A204.1 (cell line): ENCODE results near the gene TBC1D4.

Experiments used
- FAIRE-seq: peaks from 2 replicates; lab custom pipeline; 2012; peaks lifted over from hg19 to GRCh38; lab: Jason Lieb, UNC

Gene TBC1D4

GRCh38 chr13:75384879-75385707, 96.9 kb downstream of the TBC1D4 start:
- no peak for FAIRE-seq

DNA sequence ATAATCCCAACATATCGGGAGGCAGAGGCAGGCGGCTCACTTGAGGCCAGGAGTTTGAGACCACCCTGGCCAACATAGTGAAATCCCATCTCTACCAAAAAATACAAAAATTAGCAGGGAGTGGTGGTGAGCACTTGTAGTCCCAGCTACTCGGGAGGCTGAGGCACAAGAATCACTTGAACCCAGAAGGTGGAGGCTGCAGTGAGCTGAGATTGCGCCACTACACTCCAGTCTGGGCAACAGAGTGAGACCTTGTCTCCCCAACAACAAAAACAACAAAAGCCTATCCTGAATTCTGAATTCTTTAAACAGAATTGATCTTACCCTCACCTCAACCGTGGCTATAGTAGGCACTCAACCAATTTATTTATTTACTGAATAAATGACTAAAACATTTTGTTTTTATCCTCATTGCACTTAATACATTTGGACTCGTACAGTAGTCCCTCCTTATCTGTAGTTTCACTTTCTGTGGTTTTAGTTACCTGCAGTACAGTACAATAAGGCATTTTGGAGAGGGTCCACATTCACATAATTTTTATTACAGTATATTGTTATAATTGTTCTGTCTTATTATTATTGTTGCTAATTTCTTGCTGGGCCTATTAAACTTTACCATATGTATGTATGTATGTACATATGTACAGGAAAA, 98.8 kb downstream of the TBC1D4 start:
- FAIRE-seq: no peak

- no peak for FAIRE-seq
Measured at GRCh38 chr13:75378301-75378700, 103.7 kb downstream of the TBC1D4 start.

- FAIRE-seq: no peak
Measured at GRCh38 chr13:75376792-75377402, 105.1 kb downstream of the TBC1D4 start.

GRCh38 chr13:75375329-75375728, 106.6 kb downstream of the TBC1D4 start:
- FAIRE-seq: no peak

GRCh38 chr13:75373988-75374387, 108.0 kb downstream of the TBC1D4 start:
- FAIRE-seq: no peak

DNA sequence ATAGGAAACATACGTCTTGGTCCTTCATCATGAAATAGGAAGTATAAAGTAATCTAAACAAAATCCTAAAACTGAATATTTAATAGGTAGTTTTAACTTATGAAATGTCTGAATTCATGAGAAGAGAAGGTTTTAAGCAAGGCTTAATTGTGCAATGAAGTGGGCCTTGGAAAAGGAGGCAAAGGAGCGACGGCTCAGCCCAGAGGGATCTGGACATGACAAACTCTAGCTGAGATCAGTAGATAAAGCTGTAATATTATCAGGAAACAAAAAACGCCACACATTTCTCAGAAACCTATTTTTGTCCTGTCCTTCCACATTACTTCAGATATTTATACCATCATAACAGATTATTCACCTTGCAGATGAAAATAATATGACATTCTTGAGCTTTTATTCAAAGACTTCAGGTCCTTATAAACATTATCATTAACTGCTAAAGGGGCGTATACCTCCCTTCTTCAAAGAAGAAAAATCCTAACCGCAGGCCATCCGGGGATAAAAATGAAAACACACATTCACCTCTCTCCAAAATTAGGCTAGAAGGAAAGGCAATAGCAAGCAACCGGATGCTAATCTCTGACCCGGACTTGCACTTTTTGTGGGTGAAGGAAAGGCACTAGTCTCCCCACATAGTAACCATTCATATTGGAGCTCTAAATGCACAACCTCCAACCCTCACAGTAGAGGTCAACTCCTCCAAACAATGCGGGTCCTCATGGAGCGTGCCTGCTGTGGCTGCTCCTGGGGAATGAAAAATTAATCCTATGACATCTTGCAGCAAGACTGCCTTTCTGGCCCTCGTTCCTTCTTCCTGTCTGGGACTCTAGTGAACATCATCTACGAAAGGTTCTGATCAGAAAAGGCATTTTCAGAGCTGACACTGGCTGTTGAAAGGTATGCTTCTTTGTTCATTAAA, 108.8 kb downstream of the TBC1D4 start:
- FAIRE-seq: no peak

DNA sequence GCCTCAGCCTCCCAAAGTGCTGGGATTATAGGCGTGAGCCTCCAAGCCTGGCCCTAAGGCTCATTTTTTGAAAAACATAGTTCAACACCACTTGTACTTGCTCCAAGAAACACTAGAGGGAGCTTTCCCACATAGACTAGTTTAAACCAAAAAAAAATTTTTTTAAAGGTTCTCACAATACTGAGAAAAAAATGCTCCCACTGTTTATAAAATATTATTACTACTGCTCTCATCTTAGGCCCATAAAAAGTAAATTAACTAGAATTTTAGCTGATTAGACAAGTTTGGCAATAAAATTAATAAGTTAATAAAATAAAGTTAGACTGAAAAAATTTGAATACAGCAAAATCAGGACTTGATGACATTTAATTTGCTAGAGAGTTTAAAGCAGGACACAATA, 109.5 kb downstream of the TBC1D4 start:
- peak; percentile 90 for FAIRE-seq

GRCh38 chr13:75371203-75371602, 110.8 kb downstream of the TBC1D4 start:
- FAIRE-seq: no peak

DNA sequence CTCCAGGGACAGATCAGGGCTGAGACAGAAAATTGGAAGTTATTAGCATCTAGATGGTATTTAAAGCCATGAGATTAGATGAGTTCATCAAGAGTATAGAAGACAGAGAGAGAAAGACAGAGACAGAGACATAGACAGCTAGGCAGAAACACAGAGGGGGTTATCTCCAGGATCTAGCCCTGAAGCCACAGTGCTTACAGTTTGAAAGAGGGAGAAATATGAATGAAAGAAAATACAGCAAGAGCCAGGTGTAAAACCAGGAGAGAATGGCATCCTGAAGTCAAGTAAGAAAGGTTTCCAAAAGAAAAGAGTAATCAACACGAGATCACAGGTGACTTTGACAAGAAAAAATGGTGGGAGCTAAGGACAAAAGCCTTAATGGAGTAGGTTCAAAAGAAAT, 111.2 kb downstream of the TBC1D4 start:
- no peak for FAIRE-seq

DNA sequence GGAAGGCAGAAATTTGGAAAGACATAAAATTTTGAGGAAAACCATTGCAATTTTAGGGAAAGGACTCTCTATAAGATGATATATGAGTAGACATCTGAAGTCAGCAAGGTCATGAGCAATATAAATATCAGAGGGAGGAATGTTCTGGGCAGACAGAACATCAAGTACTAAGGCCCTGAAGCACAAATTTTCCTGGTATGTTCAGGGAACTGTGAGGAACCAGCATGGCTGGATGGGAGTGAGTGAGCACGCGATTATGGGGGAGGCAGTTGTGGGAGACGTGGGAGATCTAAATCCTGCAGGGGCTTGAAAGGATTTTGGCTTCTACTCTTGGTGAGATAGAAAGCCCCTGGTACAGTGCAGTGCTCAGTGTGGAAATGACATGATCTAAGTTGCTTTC, 112.0 kb downstream of the TBC1D4 start:
- FAIRE-seq: no peak

- no peak for FAIRE-seq
Measured at GRCh38 chr13:75368167-75368566, 113.8 kb downstream of the TBC1D4 start.

DNA sequence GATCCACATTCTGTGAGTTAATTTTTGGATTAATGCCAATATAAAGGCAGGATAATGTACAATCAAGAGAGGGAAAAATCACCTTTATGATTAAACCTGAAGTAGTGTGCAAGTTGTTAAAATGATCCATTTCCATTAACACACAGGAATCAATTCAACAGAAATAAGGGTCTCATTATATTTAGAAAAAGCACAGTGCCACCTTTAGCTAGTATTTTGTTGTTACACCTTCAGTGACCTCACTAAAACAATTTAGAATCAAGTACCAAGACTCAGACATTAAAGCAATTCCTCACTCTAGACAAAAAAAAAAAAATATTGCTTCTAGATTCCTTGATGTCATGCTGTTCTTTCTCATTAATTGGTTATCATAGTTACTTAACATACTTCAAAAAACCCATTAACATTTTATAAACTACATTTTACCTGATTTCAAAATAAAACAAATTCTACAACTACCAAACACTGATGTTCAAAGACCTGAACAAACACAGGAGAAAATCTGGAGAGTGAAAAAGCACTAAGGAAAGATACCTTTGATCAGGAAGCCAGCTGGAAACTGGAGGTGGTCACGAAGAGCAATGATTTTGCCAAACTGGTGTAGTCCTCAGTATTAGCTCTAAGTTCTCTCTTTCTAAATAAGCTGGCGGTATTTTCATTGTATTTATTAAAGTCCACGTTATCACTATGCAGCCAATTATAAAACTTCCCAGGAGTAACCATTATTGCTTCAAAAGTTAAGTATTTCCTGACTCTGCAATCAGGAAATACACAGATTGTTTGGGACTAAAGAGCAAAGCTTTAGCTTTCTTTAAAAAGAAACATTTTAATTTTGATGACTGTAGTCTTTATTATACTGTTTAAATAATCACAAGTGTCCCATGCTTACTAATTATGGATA, 115.3 kb downstream of the TBC1D4 start:
- FAIRE-seq: no peak

GRCh38 chr13:75365724-75366173, 116.2 kb downstream of the TBC1D4 start:
- no peak for FAIRE-seq

GRCh38 chr13:75364131-75364713, 117.7 kb downstream of the TBC1D4 start:
- FAIRE-seq: no peak

GRCh38 chr13:75363371-75363770, 118.6 kb downstream of the TBC1D4 start:
- FAIRE-seq: no peak

- no peak for FAIRE-seq
Measured at GRCh38 chr13:75362026-75362425, 119.9 kb downstream of the TBC1D4 start.

GRCh38 chr13:75360170-75360569, 121.8 kb downstream of the TBC1D4 start:
- peak; percentile 59 for FAIRE-seq

DNA sequence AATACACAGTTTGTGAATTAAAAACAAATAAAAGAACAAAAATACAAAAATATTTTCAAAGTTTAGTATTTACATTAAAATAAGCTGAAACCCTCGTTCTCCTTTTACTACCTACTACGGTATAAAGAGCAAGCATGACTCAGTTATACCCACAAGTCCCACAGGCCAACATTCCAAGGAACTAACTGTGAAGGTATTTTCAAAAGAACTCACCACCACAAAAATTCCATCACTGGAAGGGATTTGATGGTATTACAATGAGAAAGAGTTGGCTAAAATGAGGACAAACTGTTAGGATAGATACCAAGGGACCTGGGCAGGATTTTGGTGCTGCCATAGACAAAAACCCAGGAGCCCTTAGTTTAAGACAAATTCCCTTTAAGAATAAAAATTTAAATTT, 122.7 kb downstream of the TBC1D4 start:
- FAIRE-seq: no peak

DNA sequence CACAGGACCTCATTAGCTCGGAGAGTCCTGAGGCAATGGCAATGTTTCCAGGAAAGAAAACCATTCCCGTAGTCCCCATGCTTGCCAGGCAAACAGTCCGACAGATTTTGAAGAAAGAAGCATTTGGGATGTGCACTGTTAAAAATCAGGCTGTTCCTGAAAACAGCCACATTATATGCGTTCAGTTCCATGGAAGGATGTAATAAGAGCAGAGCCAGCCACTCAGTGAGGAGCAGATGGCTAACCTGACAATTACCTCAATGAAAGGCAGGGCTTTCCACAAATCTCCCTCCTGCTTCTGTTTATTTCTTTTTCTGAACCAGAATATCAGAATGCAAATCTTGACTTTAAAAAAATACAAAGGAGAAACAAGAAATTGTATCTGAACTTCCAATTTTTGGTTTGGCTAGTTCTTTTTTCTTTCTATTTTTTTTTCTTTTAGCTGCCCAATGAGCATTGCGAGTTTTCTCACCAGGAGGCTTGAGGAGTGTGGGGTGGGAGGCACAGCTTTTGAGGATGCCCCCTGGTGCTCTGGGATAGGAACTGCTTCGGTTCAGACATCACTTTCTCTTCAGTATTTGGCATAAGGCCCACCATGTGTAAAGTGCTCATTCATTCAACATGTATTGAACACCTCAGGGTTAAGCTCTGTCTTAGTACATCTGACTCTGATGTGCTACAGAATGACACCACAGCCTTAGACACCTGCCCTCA, 124.2 kb downstream of the TBC1D4 start:
- no peak for FAIRE-seq
